WTC11 (cell line): ENCODE data around the gene SPIRE2. TPM values are rescaled to one million over a fixed set of nuclear protein-coding genes. Genes with fewer than 3 reads are reported as not detected.

Source experiments
- CREB1 ChIP-seq: sonication (generic); formaldehyde crosslinking; IDR thresholded peaks from 2 replicates; pipeline ENCODE4 v1.8.0; 2023; ENCODE audit warnings: mild to moderate bottlenecking, missing genetic modification reagents
- E2F1 ChIP-seq: sonication (generic); formaldehyde crosslinking; IDR thresholded peaks from 2 replicates; pipeline ENCODE4 v1.8.0; 2022; ENCODE audit warnings: mild to moderate bottlenecking, missing genetic modification reagents
- ESRRA ChIP-seq: sonication (generic); formaldehyde crosslinking; IDR thresholded peaks from 2 replicates; pipeline ENCODE4 v1.8.1; 2022; ENCODE audit warnings: mild to moderate bottlenecking, missing genetic modification reagents, borderline replicate concordance
- ETV6 ChIP-seq: sonication (generic); formaldehyde crosslinking; IDR thresholded peaks from 2 replicates; pipeline ENCODE4 v1.8.1; 2022; ENCODE audit warnings: mild to moderate bottlenecking, missing genetic modification reagents
- JUN ChIP-seq: sonication (generic); formaldehyde crosslinking; IDR thresholded peaks from 2 replicates; pipeline ENCODE4 v1.8.0; 2023; ENCODE audit warnings: mild to moderate bottlenecking, missing genetic modification reagents
- KAT7 ChIP-seq: sonication (generic); formaldehyde crosslinking; IDR thresholded peaks from 2 replicates; pipeline ENCODE4 v1.8.1; 2023; ENCODE audit warnings: missing genetic modification reagents, mild to moderate bottlenecking, borderline replicate concordance
- PRRX2 ChIP-seq: fragments of 250-450 bp; sonication (Bioruptor Pico); IDR thresholded peaks from 2 replicates; pipeline ENCODE4 v1.8.0; 2021; ENCODE audit warnings: mild to moderate bottlenecking
- RELA ChIP-seq: sonication (generic); formaldehyde crosslinking; IDR thresholded peaks from 2 replicates; pipeline ENCODE4 v1.8.1; 2022; ENCODE audit warnings: missing genetic modification reagents, mild to moderate bottlenecking, borderline replicate concordance
- SMAD3 ChIP-seq: sonication (generic); formaldehyde crosslinking; IDR thresholded peaks from 2 replicates; pipeline ENCODE4 v1.8.0; 2022; ENCODE audit warnings: missing genetic modification reagents, mild to moderate bottlenecking, borderline replicate concordance
- ZBTB21 ChIP-seq: sonication (generic); formaldehyde crosslinking; IDR thresholded peaks from 2 replicates; pipeline ENCODE4 v1.8.1; 2023; ENCODE audit warnings: mild to moderate bottlenecking, missing genetic modification reagents, borderline replicate concordance
- ZNF219 ChIP-seq: sonication (generic); formaldehyde crosslinking; IDR thresholded peaks from 2 replicates; pipeline ENCODE4 v1.8.0; 2023; ENCODE audit warnings: missing genetic modification reagents, mild to moderate bottlenecking, borderline replicate concordance
- ZNF263 ChIP-seq: sonication (generic); formaldehyde crosslinking; IDR thresholded peaks from 2 replicates; pipeline ENCODE4 v1.8.1; 2022; ENCODE audit warnings: low read depth, mild to moderate bottlenecking, moderate library complexity, missing genetic modification reagents
- ZNF396 ChIP-seq: fragments of 250-450 bp; sonication (Bioruptor Pico); IDR thresholded peaks from 2 replicates; pipeline ENCODE4 v1.8.0; 2021; ENCODE audit warnings: mild to moderate bottlenecking, moderate library complexity, borderline replicate concordance
- ZNF423 ChIP-seq: fragments of 250-450 bp; sonication (Bioruptor Pico); IDR thresholded peaks from 2 replicates; pipeline ENCODE4 v2.1.2; 2022; ENCODE audit warnings: mild to moderate bottlenecking, moderate library complexity
- ZNF425 ChIP-seq: fragments of 250-450 bp; sonication (Bioruptor Pico); conservative IDR thresholded peaks from 2 replicates; pipeline ENCODE4 v1.9.0; 2021; ENCODE audit warnings: mild to moderate bottlenecking
- total RNA-seq: library from RNA; stranded (reverse); gene quantifications from 3 replicates; pipeline ENCODE4 v1.2.3, GENCODE V29; 2021
- TF ChIP-seq, protein P1 (sequence below): fragments of 250-450 bp; sonication (Bioruptor Pico); IDR thresholded peaks from 2 replicates; pipeline ENCODE4 v1.9.0; 2021; ENCODE audit warnings: mild to moderate bottlenecking, borderline replicate concordance
- TF ChIP-seq, protein P2 (sequence below): fragments of 250-450 bp; sonication (Bioruptor Pico); IDR thresholded peaks from 2 replicates; pipeline ENCODE4 v2.1.2; 2022; ENCODE audit warnings: mild to moderate bottlenecking, moderate library complexity
- TF ChIP-seq, protein P3 (sequence below): sonication (generic); formaldehyde crosslinking; IDR thresholded peaks from 2 replicates; pipeline ENCODE4 v1.8.0; 2023; ENCODE audit warnings: missing genetic modification reagents, mild to moderate bottlenecking, borderline replicate concordance
- TF ChIP-seq, protein P4 (sequence below): sonication (generic); formaldehyde crosslinking; conservative IDR thresholded peaks from 2 replicates; pipeline ENCODE4 v1.8.1; 2022; ENCODE audit warnings: mild to moderate bottlenecking, missing genetic modification reagents
- TF ChIP-seq, protein P5 (sequence below): sonication (generic); formaldehyde crosslinking; IDR thresholded peaks from 2 replicates; pipeline ENCODE4 v1.8.0; 2022; ENCODE audit warnings: mild to moderate bottlenecking, missing genetic modification reagents

The SPIRE2 gene
- total RNA-seq, 1 experiment from 2014 or later = 19.7 TPM

DNA sequence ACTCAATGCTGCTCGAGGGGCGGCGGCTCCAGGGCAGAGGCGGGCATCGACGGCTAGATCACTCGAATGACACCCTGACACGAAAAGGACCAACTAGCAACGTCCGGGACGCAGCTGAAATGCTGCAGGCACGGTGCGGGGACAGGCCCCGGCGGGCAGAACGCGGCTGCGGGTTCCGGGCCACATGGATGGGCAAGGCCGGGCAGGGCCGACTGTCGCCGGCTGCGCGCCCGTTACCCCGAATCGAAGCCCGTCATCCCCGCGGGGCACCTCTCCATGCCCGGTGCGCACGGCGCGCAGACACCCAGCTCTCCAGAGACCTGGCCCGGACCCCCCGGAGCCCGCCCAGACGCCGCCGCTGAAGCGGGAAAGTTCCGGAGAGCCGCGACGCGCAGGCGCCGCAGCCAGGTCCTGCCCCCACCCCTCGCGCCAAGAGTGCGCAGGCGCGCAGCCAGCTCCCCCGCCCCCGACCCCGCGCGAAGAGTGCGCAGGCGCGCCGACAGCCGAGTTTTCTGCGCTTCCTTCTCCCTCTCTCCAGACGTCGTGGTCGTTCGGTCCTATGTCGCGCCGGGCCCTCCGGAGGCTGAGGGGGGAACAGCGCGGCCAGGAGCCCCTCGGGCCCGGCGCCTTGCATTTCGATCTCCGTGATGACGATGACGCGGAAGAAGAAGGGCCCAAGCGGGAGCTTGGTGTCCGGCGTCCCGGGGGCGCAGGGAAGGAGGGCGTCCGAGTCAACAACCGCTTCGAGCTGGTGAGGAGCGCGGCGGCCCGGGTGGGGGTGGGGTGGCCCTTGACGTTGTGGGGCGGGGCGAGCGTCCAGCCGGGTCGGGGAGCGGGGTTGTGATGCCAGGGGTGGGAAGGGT is 45.1 kb downstream of the SPIRE2 start, which contains the start of gene TCF25 (continued):
- TF ChIP-seq, protein P1, sequence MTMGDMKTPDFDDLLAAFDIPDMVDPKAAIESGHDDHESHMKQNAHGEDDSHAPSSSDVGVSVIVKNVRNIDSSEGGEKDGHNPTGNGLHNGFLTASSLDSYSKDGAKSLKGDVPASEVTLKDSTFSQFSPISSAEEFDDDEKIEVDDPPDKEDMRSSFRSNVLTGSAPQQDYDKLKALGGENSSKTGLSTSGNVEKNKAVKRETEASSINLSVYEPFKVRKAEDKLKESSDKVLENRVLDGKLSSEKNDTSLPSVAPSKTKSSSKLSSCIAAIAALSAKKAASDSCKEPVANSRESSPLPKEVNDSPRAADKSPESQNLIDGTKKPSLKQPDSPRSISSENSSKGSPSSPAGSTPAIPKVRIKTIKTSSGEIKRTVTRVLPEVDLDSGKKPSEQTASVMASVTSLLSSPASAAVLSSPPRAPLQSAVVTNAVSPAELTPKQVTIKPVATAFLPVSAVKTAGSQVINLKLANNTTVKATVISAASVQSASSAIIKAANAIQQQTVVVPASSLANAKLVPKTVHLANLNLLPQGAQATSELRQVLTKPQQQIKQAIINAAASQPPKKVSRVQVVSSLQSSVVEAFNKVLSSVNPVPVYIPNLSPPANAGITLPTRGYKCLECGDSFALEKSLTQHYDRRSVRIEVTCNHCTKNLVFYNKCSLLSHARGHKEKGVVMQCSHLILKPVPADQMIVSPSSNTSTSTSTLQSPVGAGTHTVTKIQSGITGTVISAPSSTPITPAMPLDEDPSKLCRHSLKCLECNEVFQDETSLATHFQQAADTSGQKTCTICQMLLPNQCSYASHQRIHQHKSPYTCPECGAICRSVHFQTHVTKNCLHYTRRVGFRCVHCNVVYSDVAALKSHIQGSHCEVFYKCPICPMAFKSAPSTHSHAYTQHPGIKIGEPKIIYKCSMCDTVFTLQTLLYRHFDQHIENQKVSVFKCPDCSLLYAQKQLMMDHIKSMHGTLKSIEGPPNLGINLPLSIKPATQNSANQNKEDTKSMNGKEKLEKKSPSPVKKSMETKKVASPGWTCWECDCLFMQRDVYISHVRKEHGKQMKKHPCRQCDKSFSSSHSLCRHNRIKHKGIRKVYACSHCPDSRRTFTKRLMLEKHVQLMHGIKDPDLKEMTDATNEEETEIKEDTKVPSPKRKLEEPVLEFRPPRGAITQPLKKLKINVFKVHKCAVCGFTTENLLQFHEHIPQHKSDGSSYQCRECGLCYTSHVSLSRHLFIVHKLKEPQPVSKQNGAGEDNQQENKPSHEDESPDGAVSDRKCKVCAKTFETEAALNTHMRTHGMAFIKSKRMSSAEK (CRISPR knock-in tag) = no peak
- TF ChIP-seq ETV6 (CRISPR knock-in tag) (peak; percentile 28; the same call in 1 of the 2 replicates), ZNF219 (CRISPR knock-in tag) (0 out of 2 replicates have a peak, but pooled peaks have one; percentile 56), ESRRA (CRISPR knock-in tag) (0 out of 2 replicates have a peak, but pooled peaks have one; percentile 11), E2F1 (CRISPR knock-in tag) (no peak), KAT7 (peak; percentile 50; the same call in 1 of the 2 replicates), RELA (CRISPR knock-in tag) (no peak), CREB1 (CRISPR knock-in tag) (no peak), SMAD3 (no peak; the same call in 1 of the 2 replicates), ZNF423 (CRISPR knock-in tag) (0 out of 2 replicates have a peak, but pooled peaks have one; percentile 11), ZNF396 (no peak), ZNF263 (CRISPR knock-in tag) (no peak), ZNF425 (CRISPR knock-in tag) (no peak), JUN (0 out of 2 replicates have a peak, but pooled peaks have one; percentile 14), PRRX2 (CRISPR knock-in tag) (no peak), ZBTB21 (CRISPR knock-in tag) (0 out of 2 replicates have a peak, but pooled peaks have one; percentile 51)
- TF ChIP-seq, protein P2, sequence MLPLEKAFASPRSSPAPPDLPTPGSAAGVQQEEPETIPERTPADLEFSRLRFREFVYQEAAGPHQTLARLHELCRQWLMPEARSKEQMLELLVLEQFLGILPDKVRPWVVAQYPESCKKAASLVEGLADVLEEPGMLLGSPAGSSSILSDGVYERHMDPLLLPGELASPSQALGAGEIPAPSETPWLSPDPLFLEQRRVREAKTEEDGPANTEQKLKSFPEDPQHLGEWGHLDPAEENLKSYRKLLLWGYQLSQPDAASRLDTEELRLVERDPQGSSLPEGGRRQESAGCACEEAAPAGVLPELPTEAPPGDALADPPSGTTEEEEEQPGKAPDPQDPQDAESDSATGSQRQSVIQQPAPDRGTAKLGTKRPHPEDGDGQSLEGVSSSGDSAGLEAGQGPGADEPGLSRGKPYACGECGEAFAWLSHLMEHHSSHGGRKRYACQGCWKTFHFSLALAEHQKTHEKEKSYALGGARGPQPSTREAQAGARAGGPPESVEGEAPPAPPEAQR (CRISPR knock-in tag) = no peak
- TF ChIP-seq, protein P3, sequence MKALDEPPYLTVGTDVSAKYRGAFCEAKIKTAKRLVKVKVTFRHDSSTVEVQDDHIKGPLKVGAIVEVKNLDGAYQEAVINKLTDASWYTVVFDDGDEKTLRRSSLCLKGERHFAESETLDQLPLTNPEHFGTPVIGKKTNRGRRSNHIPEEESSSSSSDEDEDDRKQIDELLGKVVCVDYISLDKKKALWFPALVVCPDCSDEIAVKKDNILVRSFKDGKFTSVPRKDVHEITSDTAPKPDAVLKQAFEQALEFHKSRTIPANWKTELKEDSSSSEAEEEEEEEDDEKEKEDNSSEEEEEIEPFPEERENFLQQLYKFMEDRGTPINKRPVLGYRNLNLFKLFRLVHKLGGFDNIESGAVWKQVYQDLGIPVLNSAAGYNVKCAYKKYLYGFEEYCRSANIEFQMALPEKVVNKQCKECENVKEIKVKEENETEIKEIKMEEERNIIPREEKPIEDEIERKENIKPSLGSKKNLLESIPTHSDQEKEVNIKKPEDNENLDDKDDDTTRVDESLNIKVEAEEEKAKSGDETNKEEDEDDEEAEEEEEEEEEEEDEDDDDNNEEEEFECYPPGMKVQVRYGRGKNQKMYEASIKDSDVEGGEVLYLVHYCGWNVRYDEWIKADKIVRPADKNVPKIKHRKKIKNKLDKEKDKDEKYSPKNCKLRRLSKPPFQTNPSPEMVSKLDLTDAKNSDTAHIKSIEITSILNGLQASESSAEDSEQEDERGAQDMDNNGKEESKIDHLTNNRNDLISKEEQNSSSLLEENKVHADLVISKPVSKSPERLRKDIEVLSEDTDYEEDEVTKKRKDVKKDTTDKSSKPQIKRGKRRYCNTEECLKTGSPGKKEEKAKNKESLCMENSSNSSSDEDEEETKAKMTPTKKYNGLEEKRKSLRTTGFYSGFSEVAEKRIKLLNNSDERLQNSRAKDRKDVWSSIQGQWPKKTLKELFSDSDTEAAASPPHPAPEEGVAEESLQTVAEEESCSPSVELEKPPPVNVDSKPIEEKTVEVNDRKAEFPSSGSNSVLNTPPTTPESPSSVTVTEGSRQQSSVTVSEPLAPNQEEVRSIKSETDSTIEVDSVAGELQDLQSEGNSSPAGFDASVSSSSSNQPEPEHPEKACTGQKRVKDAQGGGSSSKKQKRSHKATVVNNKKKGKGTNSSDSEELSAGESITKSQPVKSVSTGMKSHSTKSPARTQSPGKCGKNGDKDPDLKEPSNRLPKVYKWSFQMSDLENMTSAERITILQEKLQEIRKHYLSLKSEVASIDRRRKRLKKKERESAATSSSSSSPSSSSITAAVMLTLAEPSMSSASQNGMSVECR = 0 out of 2 replicates have a peak, but pooled peaks have one; percentile 83
- TF ChIP-seq, protein P4, sequence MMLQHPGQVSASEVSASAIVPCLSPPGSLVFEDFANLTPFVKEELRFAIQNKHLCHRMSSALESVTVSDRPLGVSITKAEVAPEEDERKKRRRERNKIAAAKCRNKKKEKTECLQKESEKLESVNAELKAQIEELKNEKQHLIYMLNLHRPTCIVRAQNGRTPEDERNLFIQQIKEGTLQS (CRISPR knock-in tag) = no peak
- TF ChIP-seq, protein P5, sequence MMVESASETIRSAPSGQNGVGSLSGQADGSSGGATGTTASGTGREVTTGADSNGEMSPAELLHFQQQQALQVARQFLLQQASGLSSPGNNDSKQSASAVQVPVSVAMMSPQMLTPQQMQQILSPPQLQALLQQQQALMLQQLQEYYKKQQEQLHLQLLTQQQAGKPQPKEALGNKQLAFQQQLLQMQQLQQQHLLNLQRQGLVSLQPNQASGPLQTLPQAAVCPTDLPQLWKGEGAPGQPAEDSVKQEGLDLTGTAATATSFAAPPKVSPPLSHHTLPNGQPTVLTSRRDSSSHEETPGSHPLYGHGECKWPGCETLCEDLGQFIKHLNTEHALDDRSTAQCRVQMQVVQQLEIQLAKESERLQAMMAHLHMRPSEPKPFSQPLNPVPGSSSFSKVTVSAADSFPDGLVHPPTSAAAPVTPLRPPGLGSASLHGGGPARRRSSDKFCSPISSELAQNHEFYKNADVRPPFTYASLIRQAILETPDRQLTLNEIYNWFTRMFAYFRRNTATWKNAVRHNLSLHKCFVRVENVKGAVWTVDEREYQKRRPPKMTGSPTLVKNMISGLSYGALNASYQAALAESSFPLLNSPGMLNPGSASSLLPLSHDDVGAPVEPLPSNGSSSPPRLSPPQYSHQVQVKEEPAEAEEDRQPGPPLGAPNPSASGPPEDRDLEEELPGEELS = peak; percentile 25
